G401 (cell line): ENCODE measurements around the gene ENKUR. TPM values are rescaled to one million over a fixed set of nuclear protein-coding genes. Genes with fewer than 3 reads are reported as not detected.
A peak's percentile ranks its signal among the peaks of the same experiment; 100 is the strongest.
"Not testable (repeated sequence)": the region's sequence is repeated elsewhere in the genome, so short reads cannot be mapped to it uniquely, and the experiment has no call there.

Source experiments
- DNase-seq: peaks from one replicate; pipeline ENCODE4 v3.0.0-alpha.2; 2015; ENCODE audit warnings: low spot score
- in situ Hi-C: cut with HindIII; loops from 2 replicates; pipeline ENCODE4 v1.10.0; 2016; ENCODE audit warnings: low sequenced_read_pairs, mixed read lengths
- total RNA-seq: library from RNA; depleted of rRNA; stranded (reverse); fragments of >200 nt; shearing (Covaris generic); gene quantifications from 2 replicates; pipeline ENCODE4 v1.2.3, GENCODE V29; 2014

The ENKUR gene
- total RNA-seq, 1 experiment from 2014 or later, result not detected

DNA sequence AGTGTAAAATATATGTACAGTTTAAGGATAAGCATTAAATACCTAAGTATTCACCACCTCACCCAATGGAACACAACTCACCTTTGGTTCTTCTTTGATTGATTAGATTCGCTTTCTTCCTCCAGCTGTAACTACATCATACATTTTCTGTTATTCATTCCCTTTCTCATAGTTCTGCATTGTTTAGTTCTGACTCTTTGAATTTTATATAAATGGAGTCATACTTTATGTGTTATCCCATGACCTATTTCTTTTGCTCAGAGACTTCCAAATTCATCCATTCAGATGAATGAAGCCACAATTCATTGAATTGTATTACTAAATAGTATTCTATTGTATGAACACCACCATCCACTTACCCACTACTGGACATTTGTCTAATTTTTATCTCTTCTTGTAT, 12.8 kb upstream of the ENKUR start:
- DNase-seq, result no peak
- in situ Hi-C loops, result no loop called here

DNA sequence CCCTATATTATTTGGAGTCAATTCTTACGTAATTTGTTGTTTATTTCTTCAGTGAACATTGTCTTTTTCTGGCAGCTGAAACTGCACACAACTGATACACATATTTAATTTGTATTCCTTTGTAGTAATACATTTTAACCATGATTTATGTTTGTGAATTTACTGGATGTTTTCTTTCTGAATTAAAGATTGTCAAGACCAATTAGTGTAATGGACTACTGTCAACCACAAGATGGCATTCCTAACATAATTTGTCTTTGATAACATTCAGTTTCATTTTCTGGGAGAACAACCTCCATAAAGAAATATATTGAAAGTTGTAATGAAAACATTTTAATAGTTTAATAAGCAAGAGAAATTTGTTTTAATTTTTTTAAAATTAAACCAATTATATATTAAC, 10.5 kb upstream of the ENKUR start:
- in situ Hi-C loops, result no loop called here
- DNase-seq, result no peak

DNA sequence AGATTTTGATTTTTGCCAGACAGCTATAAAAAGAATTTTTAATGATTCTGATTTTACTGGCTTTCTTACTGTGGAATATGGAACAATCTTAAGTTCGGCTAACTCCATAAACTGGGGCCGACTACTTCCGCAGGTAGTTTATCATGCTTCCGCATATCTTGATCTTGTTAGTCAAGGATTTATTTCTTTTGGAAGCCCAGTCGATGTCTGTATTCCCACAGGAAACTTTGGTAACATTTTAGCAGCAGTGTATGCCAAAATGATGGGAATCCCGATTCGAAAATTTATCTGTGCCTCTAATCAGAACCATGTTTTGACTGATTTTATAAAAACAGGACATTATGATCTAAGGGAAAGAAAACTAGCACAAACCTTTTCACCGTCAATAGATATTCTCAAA, 8.6 kb upstream of the ENKUR start:
- DNase-seq, result no peak
- in situ Hi-C loops, result no loop called here

DNA sequence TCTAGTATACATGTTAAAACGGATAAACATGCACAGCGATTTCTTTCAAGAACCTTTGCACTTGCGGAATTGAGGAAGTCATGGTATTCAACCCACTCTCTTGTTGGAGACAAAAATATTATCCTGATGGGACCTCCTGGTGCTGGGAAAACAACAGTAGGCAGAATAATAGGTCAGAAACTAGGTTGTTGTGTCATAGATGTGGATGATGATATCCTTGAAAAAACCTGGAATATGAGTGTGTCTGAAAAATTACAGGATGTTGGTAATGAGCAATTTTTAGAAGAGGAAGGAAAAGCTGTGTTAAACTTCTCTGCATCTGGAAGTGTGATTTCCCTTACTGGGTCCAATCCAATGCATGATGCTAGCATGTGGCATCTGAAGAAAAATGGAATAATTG, 7.3 kb upstream of the ENKUR start:
- in situ Hi-C loops, result no loop called here

DNA sequence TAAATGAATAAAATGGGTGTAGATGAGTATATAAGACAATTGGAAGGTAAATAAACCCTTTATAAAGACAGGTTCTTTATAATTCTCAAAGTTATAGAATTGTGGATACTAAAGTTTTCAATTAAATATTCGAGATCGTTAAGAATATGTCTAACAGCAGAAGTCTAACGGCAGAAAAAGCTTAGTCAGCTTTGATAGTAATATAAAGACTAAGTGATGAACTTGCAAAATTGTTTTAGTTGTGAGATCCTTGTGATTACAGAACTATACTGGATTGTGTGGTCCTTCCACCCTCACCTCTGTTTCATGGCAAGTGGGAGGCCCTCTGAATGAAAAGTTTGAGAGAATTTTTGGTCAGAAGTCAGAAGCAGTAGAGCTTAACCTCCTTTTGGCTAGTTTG, 2.7 kb upstream of the ENKUR start:
- in situ Hi-C loops, result no loop called here
- DNase-seq, result no peak

More for the DNA sequence above, 7.3 kb upstream of the ENKUR start:
- DNase-seq, result no peak

DNA sequence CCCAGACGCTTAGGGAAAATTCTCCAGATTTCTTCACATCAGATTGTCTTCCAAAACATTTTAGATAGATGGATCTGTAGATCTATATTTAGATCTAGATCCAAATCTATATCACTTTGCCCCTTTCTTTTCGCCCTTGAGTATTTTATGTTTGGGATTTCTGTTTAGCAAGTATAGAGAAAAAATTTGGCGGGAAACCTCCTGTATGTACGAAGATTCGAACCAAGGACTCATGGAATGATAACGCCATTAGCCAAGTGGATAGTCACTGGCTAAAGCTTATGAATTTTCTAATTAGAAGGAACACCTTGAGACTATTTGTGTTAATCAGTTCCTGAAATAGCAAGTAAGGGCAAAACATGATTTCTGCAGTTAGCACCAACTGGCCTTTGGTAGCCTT, 1.7 kb upstream of the ENKUR start:
- no peak for DNase-seq
- in situ Hi-C loops, result no loop called here

DNA sequence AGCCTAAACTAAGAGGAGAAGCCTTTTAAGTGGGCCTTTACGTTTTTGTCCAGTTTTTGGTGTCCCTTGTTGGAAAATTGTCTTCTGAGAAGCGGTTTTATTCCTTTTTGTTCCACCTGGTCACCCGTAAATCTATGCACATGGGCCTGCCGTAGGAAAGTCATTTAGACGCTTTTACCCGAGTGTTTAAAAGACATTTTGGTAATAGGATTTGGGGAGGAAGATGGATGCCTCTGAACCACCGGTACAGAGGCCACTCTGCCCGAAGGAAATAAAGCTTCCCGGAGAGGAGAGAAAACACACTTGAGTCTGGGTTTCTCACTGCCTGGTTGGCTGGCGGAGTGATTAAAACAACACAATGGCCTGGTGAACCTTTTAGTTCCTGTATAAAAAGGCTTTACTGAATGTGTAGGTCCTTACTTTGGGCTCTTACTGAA, 1.2 kb upstream of the ENKUR start:
- in situ Hi-C loops, result no loop called here
- DNase-seq, result no peak

DNA sequence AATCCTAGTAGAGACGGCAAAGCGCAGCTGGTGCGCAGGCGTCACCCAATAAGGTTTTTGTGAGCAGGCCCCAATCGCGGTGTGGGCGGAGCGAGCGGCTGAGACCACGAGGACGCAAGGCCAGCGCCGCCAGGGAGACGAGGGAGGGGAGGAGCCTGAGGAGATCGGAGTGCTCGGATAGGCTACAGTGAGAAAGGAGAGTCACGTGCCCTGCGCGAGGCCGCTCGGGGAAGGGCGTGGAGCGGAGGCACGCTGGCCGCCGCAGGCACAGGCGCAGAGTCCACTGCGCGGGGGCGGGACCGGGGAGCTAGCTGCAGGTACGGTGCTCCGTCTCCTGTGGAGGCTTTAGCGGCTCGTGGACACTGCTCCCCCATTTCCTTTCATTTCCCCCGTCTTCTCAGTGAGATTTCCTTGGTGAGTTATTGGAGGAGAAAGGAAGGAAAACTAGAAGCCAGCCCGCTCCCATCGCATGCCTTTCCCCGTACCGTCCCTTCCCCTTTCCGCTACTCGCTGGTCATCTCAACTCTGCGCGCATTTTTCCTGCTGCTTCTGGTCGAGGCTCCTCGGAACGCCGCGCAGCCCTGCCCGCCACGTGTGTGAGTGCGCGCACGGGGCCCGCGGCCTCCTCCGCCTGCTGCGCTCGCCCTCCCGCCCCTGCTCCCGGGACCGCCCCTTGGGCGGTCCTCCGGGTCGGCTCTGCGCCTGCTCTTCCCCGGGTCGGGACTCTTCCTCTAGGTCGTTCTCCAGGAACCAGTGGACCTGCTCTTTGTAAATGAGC, 607 bp upstream of the ENKUR start, which contains the start of gene THNSL1:
Gene THNSL1, plus strand, starts transcription at position 237 of the 778 bp plus-strand sequence. CDS start 6,612 bp downstream, outside the sequence.
- in situ Hi-C loops, result no loop called here
- DNase-seq, result peak; percentile 99

DNA sequence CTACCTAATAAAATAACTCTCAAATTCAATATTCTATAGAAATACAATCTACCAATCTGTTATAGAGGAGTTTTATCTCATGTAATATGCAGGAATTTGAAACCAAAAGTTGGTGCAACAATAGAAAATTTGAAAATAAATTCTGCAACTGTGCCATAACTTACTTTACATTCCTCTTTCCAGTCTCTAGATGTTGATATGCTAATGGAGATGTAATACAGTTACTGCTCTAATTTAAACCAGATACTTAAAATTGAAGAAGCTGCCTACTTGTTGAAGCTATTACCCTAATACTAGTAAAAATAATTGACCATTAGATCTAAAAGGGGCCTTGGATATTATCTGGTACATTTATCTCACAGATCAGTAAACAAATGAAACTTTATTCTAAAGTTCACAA, 1.4 kb downstream of the ENKUR start:
- no peak for DNase-seq
- in situ Hi-C loops, result no loop called here

DNA sequence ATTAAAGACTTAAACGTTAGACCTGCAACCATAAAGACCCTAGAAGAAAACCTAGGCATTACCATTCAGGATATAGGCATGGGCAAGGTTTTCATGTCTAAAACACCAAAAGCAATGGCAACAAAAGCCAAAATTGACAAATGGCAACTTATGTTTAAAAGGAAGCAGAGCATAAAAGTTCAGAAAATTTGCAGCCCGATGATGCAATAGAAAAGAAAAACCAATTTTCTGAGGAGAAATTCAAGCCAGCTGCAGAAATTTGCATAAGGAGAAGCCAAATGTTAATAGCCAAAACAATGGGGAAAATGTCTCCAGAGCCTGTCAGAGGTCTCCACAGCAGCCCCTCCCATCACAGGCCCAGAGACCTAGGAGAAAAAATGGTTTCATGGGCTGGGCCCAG, 4.4 kb downstream of the ENKUR start:
- in situ Hi-C loops, DNase-seq: not testable (repeated sequence)

DNA sequence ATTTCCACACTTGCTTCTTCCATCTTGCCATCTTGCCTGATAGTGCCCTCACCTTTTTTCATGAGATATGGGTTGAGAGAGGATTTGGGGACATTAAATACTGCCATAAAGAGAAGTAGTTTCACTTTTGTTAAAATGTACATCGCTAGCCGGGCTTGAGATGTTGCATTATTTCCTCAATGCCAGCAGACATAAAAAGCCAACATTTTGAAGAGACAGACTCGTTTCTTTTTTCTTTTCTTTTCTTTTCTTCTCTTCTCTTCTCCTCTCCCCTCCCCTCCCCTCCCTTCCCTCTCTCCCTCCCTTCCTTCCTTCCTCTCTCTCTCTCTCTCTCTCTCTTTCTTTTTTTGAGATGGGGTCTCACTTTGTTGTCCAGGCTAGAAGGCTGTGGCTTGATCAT, 17.9 kb downstream of the ENKUR start:
- no peak for DNase-seq
- in situ Hi-C loops, result no loop called here

DNA sequence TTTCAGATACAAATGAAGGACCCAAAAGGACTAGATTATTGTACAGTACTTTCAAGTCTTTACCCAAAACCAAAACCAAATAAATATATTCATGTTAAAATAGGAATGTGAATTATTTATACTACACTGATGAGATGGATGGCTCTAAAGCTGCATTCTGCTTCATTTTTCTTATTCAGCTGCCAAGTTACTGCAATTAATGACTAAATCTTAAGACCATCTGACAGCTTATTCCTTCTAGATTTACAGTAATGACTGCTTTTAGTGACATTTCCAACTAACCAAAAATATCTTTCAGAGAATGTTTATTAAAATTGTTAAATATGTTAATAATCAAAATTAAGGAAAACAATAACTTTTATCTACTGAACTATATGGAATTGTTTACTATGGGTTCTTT, 20.9 kb downstream of the ENKUR start:
- DNase-seq, result no peak
- in situ Hi-C loops, result no loop called here

DNA sequence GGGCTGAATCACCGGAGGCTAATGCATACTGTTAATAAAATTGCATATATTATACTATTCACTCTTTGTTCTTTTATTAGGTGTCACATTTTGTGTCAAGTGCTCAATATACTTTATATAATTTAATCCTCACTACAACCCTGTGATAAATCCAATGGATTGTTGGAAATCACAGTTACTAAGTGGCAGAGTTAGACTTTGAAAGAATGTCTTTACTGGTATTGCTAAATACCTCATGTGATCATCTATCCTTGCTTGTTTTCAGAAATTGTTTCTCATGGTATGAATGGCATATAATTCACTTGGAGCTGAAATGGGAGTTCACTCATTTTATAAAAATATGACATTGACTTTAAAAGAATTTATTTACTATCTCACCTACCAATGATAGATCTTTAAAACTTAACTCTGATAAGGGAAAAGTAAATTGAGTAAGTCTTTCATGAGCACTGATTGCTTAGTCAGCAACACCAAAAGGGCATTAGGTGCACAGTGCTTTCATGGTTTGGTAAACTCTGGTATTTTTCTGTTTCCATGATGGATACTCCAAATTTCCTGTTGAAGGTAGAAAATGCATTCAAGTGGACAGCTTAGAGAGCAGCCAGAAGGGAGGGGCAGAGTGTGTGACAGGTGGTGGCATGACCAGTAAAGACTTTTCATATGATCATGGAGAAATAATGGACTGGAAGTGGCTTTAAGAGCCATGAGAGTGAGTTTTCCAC, 22.6 kb downstream of the ENKUR start:
- DNase-seq, result no peak
- in situ Hi-C loops, result no loop called here

DNA sequence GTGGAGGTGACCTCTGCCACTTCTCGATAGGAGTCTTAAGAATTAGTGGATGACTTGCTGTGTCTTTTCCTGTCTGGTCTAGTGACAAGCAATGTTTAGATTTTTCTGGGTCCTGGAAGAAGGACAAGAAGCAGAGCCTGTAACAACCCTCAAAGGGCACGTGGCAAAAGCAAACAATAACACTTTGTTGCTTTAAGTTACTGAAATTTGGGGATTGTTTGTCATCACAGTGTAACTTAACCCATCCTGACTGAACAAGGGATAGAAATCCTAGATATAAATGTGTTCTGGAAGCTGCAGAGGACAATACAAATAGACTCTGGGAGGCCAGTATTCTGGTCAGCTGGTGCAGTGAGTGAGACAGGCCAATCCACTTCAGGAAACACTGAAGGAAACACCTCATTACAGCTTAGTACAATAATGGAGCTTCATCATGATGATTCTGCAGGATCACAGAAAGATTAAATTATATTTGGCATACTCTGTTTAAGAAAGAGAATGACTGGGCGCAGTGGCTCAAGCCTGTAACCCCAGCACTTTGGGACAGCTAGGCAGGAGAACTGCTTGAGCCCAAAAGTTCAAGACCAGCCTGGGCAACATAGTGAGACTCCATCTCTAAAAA, 23.3 kb downstream of the ENKUR start:
- in situ Hi-C loops, result no loop called here
- DNase-seq, result no peak

DNA sequence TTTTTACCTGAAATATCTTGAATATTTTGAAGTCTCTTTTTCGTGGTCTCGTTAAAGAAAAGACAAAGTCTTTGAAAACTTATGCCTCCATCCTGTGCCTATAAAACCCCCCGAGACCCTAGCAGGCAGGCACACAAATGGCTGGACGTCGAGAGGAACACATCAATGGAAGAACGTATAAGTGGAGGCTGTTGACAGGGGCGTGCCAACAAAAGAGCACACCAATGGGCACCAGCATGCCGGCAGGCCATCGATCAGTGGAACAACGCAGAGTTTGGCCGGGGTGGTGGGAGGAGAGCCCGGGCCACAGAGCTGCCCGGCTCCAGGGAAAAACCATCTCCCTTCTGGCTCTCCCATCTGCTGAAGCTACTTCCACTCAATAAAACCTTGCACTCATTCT, 24.7 kb downstream of the ENKUR start:
- in situ Hi-C loops, result no loop called here
- no peak for DNase-seq

DNA sequence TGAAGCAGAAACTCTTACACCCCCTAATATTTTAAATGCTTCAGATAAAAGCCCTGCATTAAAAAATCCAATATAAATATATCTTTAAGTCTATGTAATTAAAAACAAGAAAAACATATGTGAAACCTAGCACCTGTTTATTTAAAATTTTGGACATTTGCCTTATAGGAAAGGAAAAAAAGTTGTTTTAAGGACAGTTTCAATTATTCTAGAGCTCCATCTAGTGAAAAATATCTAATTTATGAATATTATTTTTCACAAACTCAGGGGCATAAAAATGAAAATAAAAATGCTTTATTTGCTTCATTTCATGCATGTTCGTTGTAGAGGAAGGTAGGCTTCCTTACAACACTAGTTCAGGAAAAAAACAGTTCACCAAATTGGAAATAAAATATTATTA, 26.1 kb downstream of the ENKUR start:
- no peak for DNase-seq
- in situ Hi-C loops, result no loop called here

DNA sequence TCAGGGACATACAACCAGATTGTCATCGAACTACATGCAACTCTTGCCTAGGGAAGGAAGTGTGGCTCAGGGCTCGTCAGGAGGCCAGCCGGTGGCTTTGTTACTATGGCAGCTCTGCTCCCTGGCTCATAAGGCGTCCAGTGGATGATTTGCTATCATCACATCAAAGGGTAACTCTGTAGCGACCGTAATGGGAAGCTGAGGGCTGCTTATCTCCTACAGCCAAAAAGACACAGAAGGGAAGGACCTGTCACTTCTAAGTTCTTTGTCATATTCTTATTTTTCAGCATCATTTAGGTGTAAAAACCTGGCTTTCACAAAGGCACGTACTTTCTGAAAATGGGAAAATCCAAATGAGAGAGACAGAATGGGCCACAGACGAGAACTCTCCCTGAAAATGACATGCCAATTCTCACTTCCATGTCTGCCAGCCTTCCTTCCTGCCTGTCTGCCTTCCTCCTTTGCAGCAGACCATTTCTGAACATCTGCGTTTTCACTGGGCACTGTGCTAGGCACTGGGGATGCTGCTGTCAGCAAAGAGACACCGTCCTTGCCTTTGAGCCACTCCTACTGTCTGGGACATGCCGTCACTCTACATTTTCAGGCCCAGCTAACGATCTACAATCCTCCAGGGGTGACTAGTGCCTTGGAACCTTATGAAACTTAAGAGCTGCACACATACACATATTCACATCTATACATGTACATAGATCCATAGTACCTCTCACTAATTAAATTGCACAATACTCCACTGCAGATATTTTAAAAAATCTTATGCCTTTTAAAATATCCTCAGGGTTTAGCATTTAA, 26.9 kb downstream of the ENKUR start:
- in situ Hi-C loops, result no loop called here
- DNase-seq, result peak; percentile 24

DNA sequence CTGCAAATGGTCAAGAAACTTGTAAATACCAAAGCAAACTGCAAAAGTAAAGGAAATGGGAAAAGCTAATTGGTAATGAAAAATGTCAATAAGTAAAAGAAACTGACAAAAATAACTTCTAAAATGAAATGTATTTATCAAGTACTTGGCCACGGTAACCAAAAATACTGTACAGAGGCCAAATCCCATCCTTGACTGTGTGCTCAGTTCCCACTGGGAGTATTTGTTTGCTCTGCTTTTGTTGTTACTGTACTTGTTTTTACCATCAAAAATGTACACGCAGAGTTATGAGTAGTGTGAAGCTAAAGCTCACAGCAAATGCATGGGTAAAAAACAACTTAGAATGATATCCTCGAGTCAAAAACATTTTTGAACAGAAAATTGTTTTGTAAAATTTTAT, 31.1 kb downstream of the ENKUR start:
- DNase-seq, result no peak
- in situ Hi-C loops, result no loop called here

DNA sequence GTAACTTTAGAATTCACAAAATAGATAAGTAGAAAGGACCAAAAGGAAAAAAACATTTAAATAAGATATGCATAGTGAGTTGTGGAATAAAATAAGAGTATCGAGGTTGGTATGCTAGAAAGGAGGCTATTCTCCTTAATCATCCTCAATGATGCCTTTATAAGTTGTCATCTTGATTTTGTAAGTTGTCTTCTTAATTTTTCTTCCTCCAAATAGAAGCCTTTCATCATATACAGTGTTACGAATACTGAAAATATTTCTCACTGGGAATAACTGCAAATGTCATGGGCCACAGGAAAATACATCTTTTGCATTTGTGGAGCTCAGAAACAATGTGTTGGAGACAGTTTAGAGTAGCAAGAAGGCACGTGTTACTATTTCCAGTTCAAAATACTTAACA, 32.0 kb downstream of the ENKUR start:
- in situ Hi-C loops, result no loop called here
- no peak for DNase-seq
